Dedifferentiated amniotic fluid mesenchymal stem cell (primary cell): ENCODE data around the gene PRKCZ.

ENCODE experiments used
- DNase-seq: peaks from one replicate; pipeline ENCODE4 v3.0.0-alpha.2; 2016; ENCODE audit errors: extremely low spot score

PRKCZ gene

DNA sequence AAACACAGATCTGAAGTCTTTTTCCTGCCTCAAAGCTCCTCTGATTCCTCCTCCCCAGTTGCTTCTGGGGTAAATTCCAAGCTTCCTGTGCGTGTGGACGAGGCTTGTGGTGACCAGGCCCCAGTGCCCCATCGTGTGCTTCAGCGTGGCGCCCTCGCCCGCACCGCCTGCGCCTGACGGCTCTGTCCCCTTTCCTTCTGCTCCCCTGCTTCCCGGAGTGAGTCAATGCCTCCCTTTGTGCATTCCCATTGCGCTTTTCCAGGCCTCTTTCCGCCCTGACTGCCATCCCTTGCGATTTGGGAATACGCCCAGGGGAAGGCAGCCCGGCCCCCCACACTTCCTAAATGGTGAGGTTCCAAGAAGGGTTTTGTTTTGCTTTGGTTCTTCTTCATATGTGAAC, 108.1 kb downstream of the PRKCZ start:
- no peak for DNase-seq

GRCh38 chr1:2159124-2159523, 108.9 kb downstream of the PRKCZ start:
- DNase-seq: no peak

DNA sequence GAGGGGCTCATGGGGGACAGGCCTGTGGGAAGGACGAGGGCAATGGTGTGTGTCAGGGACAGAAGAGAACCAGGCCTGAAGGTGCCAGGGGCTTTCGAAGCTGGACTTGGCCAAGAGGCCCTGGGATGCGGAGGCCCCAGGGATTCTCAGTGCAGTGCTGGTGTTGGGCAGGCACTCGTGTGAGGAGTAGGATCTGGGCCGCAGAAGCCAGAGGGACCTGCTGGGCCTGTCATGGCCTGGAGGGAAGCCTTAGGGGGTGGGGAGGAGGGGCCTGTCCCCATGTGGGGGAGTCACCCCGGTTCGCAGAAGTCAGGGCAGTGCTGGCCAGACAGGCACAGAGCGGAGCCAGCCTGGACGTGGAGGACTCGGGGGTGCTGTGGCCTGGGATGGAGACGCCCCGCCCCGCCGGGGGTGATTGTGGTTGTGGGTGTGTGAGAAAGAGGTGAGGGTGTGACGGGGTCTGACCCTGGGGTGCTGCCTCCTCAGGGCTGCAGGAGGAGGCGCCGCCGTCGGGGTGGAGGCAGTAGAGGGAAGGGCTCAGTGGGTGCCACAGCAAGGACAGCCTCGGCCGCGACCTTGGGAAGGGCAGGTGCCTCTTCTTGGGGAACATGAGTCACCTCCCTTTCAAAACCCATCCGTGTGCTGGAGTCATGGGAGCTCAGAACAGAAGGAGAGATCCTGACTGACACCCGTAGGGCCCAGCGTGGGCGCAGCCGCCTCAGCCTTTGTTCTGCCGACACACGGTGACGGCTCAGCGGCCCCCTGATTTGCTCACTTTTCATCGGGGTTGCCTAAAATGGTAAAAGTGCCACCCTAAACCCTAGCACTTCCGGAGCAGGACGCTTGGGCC, 110.5 kb downstream of the PRKCZ start:
- no peak for DNase-seq

DNA sequence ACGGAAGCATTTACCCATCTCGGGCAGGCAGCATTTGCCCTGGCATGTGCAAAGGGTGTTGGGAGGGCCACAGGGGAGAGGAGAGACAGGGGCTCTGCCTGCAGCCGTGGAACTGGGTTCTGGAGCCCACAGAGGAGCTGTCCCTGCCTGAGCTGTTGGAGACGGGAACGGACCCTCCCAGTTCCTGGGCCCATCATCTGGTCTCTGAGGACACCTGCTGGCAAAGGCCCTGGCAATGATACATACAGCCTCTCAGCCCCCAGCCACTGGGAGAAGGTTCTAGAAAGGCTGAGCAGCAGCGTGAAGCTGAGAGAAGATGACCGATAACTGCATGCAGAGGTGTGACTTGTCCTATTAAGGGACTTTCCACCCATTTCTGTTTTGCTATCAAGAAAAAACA, 113.0 kb downstream of the PRKCZ start:
- no peak for DNase-seq

DNA sequence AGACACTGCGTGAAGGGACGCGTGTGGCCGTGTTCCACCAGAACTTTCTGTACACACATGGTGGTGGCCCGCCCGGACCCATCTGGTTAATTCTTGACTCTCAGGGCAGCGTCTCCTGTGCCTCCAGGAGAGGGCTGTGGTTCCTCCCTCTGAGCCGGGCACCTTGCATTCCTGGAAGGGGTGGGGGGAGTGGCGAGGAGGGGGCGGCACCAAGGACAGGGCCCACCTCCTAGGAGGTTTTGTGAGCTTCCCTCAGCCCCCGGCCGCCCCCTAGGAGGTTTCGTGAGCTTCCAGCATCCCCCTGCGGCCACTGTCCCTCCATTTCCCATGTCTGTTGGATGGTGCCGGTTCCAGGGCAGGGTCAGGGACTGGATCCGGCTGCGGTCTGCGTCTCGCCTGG, 115.4 kb downstream of the PRKCZ start:
- no peak for DNase-seq

DNA sequence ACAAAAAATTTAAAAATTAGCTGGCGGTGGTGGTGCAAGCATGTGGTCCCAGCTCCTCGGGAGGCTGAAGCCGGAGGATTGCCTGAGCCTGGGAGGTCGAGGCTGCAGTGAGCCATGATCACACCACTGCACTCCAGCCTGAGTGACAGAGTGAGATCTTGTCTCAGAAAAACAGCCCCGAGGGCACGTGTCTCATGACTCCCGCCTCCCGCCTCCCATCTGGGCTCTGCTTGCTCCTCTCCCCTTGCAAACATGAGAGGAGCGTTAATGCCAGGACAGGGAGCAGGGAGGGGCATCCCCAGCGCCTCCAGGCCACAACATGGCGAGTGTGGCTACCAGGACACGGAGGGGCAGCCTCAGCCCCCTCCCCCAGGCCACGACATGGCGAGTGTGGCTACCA, 116.0 kb downstream of the PRKCZ start:
- no peak for DNase-seq

DNA sequence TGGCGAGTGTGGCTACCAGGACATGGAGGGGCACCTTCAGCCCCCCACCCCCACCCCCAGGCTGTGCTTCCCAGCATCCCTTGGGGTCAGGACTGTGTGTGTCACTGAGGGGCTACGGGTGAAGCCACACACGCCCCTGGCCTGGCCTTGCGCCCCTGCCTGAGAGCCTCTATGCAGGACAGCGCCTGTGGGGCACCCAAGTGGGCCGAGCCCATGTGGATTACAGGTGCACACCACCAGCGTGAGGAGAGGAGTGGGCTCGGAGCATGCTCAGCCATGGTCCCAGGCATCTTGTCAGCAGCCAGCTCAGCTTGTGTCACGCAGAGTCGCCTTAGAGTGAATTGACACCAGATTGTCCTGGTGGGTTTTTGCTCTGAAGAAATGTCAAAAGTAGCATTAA, 116.5 kb downstream of the PRKCZ start:
- no peak for DNase-seq

GRCh38 chr1:2168090-2168489, 117.9 kb downstream of the PRKCZ start:
- no peak for DNase-seq

GRCh38 chr1:2168535-2168934, 118.3 kb downstream of the PRKCZ start:
- no peak for DNase-seq

DNA sequence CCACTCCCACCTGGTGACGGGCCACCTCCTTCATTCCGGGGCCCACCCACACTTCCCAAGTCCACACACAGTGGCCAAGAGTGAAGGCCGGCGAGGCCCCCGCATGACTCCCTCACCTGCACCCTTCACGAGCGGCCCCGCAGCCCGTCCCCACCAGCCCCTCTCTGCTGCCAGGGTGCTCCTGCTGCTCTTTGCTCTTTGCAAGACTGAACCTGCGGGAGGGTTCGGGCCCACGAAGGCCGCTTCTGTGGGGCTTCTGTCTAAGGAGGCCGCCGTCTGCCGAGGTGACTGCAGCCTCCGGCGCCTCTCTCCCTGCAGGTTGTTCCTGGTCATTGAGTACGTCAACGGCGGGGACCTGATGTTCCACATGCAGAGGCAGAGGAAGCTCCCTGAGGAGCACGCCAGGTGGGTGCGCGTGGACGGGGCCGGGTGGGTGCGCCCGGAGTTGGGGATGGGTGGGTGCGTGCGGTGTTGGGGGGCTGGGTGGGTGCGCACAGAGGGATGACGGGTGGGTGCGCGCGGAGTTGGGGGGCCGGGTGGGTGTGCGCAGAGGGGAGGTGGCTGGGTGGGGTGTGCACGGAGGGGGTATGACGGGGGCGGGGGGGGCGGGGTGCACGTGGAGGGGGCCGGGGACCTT, 119.1 kb downstream of the PRKCZ start:
- DNase-seq: no peak

DNA sequence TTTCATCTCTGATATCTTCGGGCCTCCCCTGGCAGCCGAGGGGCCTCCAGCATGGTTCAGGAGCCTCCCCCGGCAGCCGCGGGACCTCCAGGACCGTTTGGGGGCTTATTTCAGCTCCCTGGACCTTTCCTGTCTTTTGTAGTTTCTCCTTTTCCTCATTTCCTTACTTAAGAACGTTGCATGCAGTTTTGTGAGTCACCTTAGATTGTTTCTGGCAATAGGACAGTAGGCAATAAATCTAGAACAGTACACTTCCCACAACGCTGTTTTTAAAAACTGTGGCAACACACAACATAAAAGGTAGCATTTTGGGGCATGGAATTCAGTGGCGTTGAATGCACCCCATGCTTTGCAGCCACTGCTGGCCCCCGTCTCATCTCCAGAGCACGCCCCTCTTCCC, 120.0 kb downstream of the PRKCZ start:
- DNase-seq: no peak

GRCh38 chr1:2172012-2172411, 121.8 kb downstream of the PRKCZ start:
- no peak for DNase-seq

GRCh38 chr1:2172551-2173146, 122.4 kb downstream of the PRKCZ start:
- no peak for DNase-seq

GRCh38 chr1:2173546-2174347, 123.5 kb downstream of the PRKCZ start:
- no peak for DNase-seq

- DNase-seq: peak; percentile 20
These were observed 124.3 kb downstream of the PRKCZ start for GRCh38 chr1:2174348-2175054.

DNA sequence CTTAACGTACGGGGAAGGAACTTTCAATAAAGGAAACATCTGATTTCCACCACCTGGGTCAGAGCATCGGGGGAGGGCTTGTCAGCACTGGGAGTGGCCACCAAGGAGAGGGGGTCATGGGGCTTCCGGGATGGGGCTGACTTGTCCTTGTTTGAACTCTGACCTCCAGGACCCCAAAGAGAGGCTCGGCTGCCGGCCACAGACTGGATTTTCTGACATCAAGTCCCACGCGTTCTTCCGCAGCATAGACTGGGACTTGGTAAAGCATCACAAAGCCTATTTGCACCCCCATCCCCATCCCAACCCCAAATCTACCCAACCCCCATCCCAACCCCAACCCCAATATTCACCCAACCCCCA, 124.8 kb downstream of the PRKCZ start:
- DNase-seq: no peak

DNA sequence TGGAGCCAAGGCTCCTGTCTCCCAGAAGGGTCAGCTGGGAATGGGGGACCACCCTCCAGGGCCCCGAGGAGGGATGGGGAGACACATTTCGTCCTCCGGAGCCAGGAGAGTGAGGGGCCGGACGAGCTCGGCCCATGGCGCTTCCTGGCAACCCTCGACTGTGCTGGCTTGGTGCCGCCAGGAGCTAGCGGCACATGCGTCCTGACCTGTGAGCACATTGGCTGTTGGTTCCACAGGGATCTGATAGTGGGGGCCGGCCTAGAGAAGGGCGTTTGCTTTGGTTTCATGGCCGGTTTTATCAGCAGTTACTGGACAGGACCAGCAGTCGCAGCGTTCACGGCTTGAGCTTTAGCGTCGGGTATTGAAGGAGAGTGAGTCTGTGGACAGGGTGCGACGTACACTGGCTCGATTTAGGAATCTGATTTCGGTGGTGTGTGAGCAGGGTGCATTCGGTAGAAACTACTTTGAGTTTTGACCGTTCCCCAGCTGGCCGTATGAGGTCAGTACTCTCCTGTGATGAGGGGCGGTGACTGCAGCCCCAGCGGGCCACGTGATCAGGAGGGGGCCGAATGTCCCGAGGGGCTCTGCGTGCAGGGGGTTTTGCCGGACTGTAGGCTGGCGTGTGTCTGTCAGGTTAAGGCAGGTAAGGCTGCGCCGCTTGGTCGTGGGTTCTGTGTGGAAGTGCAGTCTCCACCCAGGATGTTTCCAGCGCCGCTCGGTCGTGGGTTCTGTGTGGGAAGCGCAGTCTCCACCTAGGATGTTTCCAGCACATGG, 125.7 kb downstream of the PRKCZ start:
- DNase-seq: no peak

DNA sequence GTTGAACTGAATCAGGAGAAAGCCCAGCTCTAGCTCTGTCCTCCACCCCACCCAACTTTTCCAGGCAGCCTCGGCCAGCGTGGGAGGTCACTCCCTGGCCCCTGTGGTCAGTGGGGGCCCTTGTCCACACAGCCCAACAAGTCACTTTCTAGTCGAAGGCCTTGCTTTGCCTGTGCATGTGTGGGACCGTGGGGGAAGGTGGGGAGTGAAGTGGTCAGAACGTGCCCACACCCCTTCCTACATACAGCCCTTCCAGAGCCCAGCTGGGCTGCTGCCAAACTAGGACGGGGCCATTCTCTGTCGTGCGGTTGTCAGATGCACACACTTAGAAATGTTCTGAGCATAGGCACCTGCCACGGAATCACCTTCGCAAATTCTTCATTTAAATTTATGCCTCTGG, 126.4 kb downstream of the PRKCZ start:
- DNase-seq: no peak

DNA sequence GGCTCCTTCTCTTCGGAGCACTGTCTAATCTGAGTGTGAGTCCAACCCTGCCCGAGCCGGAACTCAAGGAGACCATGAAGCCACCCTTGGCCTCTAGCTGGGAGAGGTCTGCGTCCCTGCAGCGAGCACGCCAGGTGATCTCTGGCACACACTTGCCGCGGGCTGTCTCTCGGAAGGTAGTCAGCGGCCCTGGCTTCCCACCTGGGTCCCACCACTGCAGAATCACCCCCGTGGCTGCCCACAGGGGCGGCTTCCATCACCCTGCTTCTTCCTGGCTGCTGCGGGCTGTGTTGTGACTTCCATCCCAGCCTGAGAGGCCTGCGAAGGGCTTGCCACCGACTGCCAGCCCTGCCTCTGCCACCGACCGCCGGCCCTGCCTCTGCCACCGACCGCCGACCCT, 127.3 kb downstream of the PRKCZ start:
- no peak for DNase-seq

DNA sequence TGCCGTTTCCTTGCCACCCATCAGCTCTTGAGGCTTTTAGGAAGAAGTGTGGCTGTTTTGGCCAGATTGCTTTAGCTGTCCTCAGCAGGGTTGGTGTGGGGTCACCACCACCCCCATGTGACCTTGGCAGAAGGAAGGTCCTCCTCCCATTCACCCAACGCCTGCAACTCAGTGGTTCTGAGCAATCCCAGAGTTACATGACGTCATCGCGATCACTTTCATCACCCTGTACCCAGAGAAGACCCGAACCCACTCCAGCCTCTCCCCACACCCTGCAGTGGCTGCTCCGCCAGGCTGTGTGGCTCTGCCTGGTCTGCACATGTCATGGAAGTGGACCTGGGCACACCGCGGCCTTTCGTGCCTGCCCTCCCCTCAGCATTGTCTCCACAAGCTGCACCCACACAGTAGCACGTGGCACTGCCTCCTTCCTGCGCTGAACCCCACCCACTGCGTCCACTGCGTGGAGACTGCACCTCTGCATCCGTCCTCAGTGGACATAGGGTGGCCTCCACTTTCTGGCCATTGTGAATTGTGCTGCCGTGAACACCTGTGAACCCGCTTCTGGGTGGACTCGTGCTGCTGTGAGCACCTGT, 127.8 kb downstream of the PRKCZ start:
- DNase-seq: no peak

DNA sequence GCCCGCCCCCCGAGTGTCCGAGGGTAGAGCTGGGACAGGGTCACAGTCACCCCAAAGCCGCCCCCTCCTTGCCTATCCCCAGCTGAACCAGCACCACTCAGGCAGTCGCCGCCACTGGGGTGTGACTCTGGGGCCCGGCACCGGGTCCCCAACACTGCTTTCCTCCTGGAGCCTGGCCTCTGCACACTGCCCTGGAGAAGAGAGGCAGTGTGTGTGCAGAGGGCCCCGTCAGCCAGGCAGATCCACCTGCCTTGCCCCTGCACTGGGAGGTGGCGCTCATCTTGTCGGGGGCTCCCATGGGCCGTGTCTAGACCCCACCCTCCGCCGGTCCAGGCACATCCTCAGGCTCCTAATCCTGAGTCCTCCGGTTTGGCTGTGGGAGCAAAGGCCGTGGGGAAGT, 128.7 kb downstream of the PRKCZ start:
- no peak for DNase-seq
